Liver (tissue), 3 donors: Measurements from ENCODE around the gene MKKS.

ENCODE experiments used
- EGR1 ChIP-seq, 2 donors: IDR thresholded peaks; 2 replicates each; pipeline ENCODE4 v1.6.1; 2016 to 2018; ENCODE audit warnings: antibody characterized with exemption in 2 of 2, low read depth in 2 of 2
- FOXA1 ChIP-seq: IDR thresholded peaks from 2 replicates; pipeline ENCODE4 v1.6.1; 2016; ENCODE audit warnings: antibody characterized with exemption
- FOXA2 ChIP-seq: IDR thresholded peaks from 2 replicates; pipeline ENCODE4 v1.6.1; 2016; ENCODE audit warnings: antibody characterized with exemption
- GABPA ChIP-seq, 2 donors: IDR thresholded peaks in 1 of 2; conservative IDR thresholded peaks in 1 of 2; 2 replicates each; pipeline ENCODE4 v1.6.1; 2016; ENCODE audit warnings: antibody characterized with exemption in 2 of 2, mild to moderate bottlenecking in 1 of 2, moderate library complexity in 1 of 2
- HNF4A ChIP-seq, 2 donors: conservative IDR thresholded peaks; 2 replicates each; pipeline ENCODE4 v1.6.1; 2016; ENCODE audit warnings: antibody characterized with exemption in 2 of 2, mild to moderate bottlenecking in 2 of 2
- RAD21 ChIP-seq, 2 donors: IDR thresholded peaks; 2 replicates each; pipeline ENCODE4 v1.6.1; 2016; ENCODE audit warnings: antibody characterized with exemption in 2 of 2, mild to moderate bottlenecking in 2 of 2
- RXRA ChIP-seq, 2 donors: IDR thresholded peaks; 2 replicates each; pipeline ENCODE4 v1.6.1; 2017 to 2018; ENCODE audit warnings: antibody characterized with exemption in 2 of 2, mild to moderate bottlenecking in 1 of 2
- SP1 ChIP-seq: IDR thresholded peaks from 2 replicates; pipeline ENCODE4 v1.6.1; 2018; ENCODE audit warnings: antibody characterized with exemption, mild to moderate bottlenecking
- TAF1 ChIP-seq: conservative IDR thresholded peaks from 2 replicates; pipeline ENCODE4 v1.6.1; 2016; ENCODE audit warnings: antibody characterized with exemption, mild to moderate bottlenecking
- YY1 ChIP-seq: IDR thresholded peaks from 2 replicates; pipeline ENCODE4 v1.6.1; 2016; ENCODE audit warnings: antibody characterized with exemption, mild to moderate bottlenecking
- TF ChIP-seq, protein P1 (sequence below): fragments of 150-350 bp; IDR thresholded peaks from 2 replicates; pipeline ENCODE4 v1.5.1; 2017; ENCODE audit warnings: improper control_type of control experiment, low read depth, low read length; ENCODE audit not compliant: missing input control
- TF ChIP-seq, protein P2 (sequence below): IDR thresholded peaks from 2 replicates; pipeline ENCODE4 v1.6.1; 2016; ENCODE audit warnings: antibody characterized with exemption
- TF ChIP-seq, protein P3 (sequence below): IDR thresholded peaks from 2 replicates; pipeline ENCODE4 v1.6.1; 2016; ENCODE audit warnings: antibody characterized with exemption, mild to moderate bottlenecking
- TF ChIP-seq, protein P4 (sequence below): IDR thresholded peaks from 2 replicates; pipeline ENCODE4 v1.6.1; 2016; ENCODE audit warnings: antibody characterized with exemption
- donor health status: healthy.
- donor health status: healthy.

DNA sequence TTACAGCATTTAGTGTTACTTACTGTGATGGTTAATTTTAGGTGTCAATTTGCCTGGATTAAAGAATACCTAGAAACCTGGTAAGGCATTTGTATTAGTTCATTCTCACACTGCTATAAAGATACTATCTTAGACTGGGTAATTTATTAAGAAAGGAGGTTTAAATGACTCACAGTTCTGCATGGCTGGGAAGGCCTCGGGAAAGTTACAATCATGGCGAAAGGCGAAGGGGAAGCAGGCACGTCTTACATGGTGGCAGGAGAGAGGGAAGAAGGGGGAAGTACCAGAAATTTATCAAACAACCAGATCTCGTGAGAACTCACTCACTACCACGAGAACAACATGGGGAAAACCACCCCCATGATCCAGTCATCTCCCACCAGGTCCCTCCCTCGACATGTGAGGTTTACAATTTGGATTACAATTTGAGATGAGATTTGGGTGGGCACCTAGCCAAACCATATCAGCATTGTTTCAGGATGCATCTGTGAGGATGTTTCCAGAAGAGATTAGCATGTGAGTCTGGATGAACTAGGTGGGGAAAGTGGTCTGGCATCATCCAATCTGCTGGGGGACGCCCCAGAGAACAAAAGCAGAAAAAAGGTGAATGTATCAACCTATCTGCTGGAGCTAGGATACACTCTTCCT is 76.8 kb downstream of the MKKS start:
- TF ChIP-seq, protein P1, sequence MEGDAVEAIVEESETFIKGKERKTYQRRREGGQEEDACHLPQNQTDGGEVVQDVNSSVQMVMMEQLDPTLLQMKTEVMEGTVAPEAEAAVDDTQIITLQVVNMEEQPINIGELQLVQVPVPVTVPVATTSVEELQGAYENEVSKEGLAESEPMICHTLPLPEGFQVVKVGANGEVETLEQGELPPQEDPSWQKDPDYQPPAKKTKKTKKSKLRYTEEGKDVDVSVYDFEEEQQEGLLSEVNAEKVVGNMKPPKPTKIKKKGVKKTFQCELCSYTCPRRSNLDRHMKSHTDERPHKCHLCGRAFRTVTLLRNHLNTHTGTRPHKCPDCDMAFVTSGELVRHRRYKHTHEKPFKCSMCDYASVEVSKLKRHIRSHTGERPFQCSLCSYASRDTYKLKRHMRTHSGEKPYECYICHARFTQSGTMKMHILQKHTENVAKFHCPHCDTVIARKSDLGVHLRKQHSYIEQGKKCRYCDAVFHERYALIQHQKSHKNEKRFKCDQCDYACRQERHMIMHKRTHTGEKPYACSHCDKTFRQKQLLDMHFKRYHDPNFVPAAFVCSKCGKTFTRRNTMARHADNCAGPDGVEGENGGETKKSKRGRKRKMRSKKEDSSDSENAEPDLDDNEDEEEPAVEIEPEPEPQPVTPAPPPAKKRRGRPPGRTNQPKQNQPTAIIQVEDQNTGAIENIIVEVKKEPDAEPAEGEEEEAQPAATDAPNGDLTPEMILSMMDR = no peak
- no peak for TF ChIP-seq HNF4A (conservative IDR thresholded peaks at IDR 0.05)
- no peak for TF ChIP-seq RAD21 (IDR thresholded peaks at IDR 0.05)
- TF ChIP-seq SP1 = no peak
- TF ChIP-seq TAF1 = no peak
- TF ChIP-seq, protein P2, sequence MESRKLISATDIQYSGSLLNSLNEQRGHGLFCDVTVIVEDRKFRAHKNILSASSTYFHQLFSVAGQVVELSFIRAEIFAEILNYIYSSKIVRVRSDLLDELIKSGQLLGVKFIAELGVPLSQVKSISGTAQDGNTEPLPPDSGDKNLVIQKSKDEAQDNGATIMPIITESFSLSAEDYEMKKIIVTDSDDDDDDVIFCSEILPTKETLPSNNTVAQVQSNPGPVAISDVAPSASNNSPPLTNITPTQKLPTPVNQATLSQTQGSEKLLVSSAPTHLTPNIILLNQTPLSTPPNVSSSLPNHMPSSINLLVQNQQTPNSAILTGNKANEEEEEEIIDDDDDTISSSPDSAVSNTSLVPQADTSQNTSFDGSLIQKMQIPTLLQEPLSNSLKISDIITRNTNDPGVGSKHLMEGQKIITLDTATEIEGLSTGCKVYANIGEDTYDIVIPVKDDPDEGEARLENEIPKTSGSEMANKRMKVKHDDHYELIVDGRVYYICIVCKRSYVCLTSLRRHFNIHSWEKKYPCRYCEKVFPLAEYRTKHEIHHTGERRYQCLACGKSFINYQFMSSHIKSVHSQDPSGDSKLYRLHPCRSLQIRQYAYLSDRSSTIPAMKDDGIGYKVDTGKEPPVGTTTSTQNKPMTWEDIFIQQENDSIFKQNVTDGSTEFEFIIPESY = no peak
- TF ChIP-seq, protein P3, sequence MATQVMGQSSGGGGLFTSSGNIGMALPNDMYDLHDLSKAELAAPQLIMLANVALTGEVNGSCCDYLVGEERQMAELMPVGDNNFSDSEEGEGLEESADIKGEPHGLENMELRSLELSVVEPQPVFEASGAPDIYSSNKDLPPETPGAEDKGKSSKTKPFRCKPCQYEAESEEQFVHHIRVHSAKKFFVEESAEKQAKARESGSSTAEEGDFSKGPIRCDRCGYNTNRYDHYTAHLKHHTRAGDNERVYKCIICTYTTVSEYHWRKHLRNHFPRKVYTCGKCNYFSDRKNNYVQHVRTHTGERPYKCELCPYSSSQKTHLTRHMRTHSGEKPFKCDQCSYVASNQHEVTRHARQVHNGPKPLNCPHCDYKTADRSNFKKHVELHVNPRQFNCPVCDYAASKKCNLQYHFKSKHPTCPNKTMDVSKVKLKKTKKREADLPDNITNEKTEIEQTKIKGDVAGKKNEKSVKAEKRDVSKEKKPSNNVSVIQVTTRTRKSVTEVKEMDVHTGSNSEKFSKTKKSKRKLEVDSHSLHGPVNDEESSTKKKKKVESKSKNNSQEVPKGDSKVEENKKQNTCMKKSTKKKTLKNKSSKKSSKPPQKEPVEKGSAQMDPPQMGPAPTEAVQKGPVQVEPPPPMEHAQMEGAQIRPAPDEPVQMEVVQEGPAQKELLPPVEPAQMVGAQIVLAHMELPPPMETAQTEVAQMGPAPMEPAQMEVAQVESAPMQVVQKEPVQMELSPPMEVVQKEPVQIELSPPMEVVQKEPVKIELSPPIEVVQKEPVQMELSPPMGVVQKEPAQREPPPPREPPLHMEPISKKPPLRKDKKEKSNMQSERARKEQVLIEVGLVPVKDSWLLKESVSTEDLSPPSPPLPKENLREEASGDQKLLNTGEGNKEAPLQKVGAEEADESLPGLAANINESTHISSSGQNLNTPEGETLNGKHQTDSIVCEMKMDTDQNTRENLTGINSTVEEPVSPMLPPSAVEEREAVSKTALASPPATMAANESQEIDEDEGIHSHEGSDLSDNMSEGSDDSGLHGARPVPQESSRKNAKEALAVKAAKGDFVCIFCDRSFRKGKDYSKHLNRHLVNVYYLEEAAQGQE = no peak
- TF ChIP-seq, protein P4, sequence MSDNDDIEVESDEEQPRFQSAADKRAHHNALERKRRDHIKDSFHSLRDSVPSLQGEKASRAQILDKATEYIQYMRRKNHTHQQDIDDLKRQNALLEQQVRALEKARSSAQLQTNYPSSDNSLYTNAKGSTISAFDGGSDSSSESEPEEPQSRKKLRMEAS = no peak
- no peak for TF ChIP-seq EGR1 (IDR thresholded peaks at IDR 0.05; ENCODE audit: low read depth in 2 of 2)
- TF ChIP-seq GABPA (IDR thresholded peaks at IDR 0.05 in 1 of 2, conservative IDR thresholded peaks at IDR 0.05 in 1 of 2) = no peak
- TF ChIP-seq YY1 = no peak
- TF ChIP-seq RXRA (IDR thresholded peaks at IDR 0.05) = no peak
- no peak for TF ChIP-seq FOXA2
- TF ChIP-seq FOXA1 = no peak
